Smooth muscle cell (in vitro differentiated cells): ENCODE results near the gene ODAPH. TPM values are rescaled to one million over a fixed set of nuclear protein-coding genes. Genes with fewer than 3 reads are reported as not detected.

Experiments used
- DNase-seq: peaks from one replicate; lab custom pipeline; 2025; ENCODE audit not compliant: unreplicated experiment; lab: John Stamatoyannopoulos, UW
- H2AFZ ChIP-seq: fragments of 200-600 bp; sonication (generic); 2 replicates; pipeline ENCODE4 v1.6.0; 2016; ENCODE audit warnings: antibody characterized with exemption, low read depth, mild to moderate bottlenecking
- H3F3A ChIP-seq: fragments of 200-600 bp; sonication (generic); 2 replicates; pipeline ENCODE4 v1.6.0; 2017; ENCODE audit warnings: antibody characterized with exemption, low read depth
- H3K27ac ChIP-seq: fragments of 200-600 bp; sonication (generic); 2 replicates; pipeline ENCODE4 v1.5.1; 2016; ENCODE audit warnings: low read depth, mild to moderate bottlenecking
- H3K27me3 ChIP-seq: fragments of 200-600 bp; sonication (generic); 2 replicates; pipeline ENCODE4 v1.6.1; 2016; ENCODE audit warnings: low read depth, mild to moderate bottlenecking
- H3K36me3 ChIP-seq: fragments of 200-600 bp; sonication (generic); 2 replicates; pipeline ENCODE4 v1.5.1; 2016; ENCODE audit warnings: low read depth
- H3K4me1 ChIP-seq: fragments of 200-600 bp; sonication (generic); 2 replicates; pipeline ENCODE4 v1.5.1; 2016; ENCODE audit warnings: low read depth
- H3K4me2 ChIP-seq: fragments of 200-600 bp; sonication (generic); 2 replicates; pipeline ENCODE4 v1.6.0; 2016; ENCODE audit warnings: mild to moderate bottlenecking
- H3K4me3 ChIP-seq: fragments of 200-600 bp; sonication (generic); 2 replicates; pipeline ENCODE4 v1.5.1; 2016; ENCODE audit warnings: mild to moderate bottlenecking
- H3K79me2 ChIP-seq: fragments of 200-600 bp; sonication (generic); 2 replicates; pipeline ENCODE4 v1.6.0; 2016; ENCODE audit warnings: low read depth, mild to moderate bottlenecking
- H3K9ac ChIP-seq: fragments of 200-600 bp; sonication (generic); 2 replicates; pipeline ENCODE4 v1.6.0; 2016; ENCODE audit warnings: low read depth
- H3K9me3 ChIP-seq: fragments of 200-600 bp; sonication (generic); replicated peaks from 2 replicates; pipeline ENCODE4 v1.5.1; 2016; ENCODE audit warnings: low read depth
- H4K20me1 ChIP-seq: fragments of 200-600 bp; sonication (generic); 2 replicates; pipeline ENCODE4 v1.6.0; 2016; ENCODE audit warnings: low read depth
- CTCF ChIP-seq: fragments of 200-600 bp; sonication (generic); IDR thresholded peaks from 2 replicates; pipeline ENCODE4 v1.5.1; 2017; ENCODE audit warnings: borderline replicate concordance, mild to moderate bottlenecking, antibody characterized with exemption; ENCODE audit not compliant: insufficient read depth, poor library complexity, severe bottlenecking
- WGBS: methylation state at CpG from one replicate; pipeline ENCODE4 v1.1.7; 2016; ENCODE audit warnings: low lambda C conversion rate; 5-methylcytosine and 5-hydroxymethylcytosine counted together
- polyA plus RNA-seq: library from polyadenylated mRNA; unstranded; fragments of >200 nt; fragmentation: Nextera tagmentation; extraction: Ambion mirVana; gene quantifications from 2 replicates; pipeline ENCODE4 v1.2.1, GENCODE V29; 2016
- total RNA-seq: library from RNA; depleted of rRNA; stranded (reverse); fragments of >200 nt; gene quantifications from 2 replicates; pipeline ENCODE4 v1.2.3, GENCODE V29; 2014

ODAPH gene
- total and polyA plus RNA-seq, 2 experiments from 2014 or later: 165 to 193 TPM

GRCh38 chr4:75513526-75514130 lies 42.2 kb upstream of the ODAPH start:
- Histone ChIP-seq H3K27me3 (no peaks in the 10 kb centered on the region), H4K20me1 (peaks cover 9% of the 10 kb centered on the region), H3K9me3 (no peaks in the 10 kb centered on the region), H3K4me3 (peak overlapping the region; percentile 78), H3F3A (peaks cover 9% of the 10 kb centered on the region), H3K9ac (peak overlapping the region; percentile 87), H3K27ac (peak overlapping the region; percentile 90), H3K36me3 (peaks cover 6% of the 10 kb centered on the region), H3K79me2 (peaks cover 69% of the 10 kb centered on the region), H3K4me1 (peaks cover 33% of the 10 kb centered on the region), H2AFZ (peak overlapping the region; percentile 81), H3K4me2 (peak overlapping the region; percentile 92)
- DNase-seq: no peak
- TF ChIP-seq CTCF: no peak
- WGBS: 4% methylated on average over 12 of the region's 12 CpGs

DNA sequence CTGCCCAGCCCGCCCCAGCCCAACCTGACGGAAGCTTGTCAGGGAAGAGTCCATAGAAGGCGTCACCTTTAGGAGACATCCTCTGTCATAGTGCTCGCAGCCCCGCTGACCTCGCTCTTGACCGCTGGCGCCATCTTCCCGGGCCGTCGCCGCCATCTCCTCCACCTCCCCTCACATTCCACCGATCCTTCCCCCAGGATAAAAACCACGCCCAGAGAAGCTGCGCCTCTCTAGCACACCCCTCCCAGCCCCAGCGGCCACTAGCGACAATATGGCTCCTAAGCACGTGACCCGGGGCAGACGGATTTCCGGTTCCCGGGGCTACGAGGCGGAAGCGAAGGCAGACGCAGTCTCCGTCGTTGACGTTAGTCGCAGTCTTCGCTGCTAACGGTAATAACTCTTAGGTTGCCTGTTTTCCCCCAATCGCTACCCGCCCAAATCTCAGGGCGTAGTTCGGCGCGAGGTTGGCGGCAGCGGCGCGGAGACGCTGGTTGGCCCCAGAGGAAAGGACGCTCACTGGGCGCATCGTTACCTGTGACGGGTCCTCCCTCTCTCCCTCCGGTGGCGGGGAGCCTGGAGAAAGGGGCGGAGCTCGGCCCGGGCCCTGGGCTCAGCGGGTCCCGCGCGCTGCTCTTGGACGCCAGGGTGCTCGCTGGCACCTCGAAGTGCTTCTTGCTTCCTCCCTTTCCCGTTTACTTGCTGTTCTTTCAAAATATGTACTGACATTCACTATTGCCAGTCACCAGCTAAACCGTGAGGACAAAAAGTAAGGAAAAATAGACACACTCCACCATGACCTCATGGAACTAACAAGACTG lies 41.5 kb upstream of the ODAPH start, which contains the start of the genes RCHY1 and THAP6:
Gene RCHY1 (minus strand): TSS at position 273 of the 818 bp plus-strand sequence. CDS start 117 bp downstream, at position 156.
Gene THAP6 (plus strand): TSS at position 343 of the 818 bp plus-strand sequence. CDS start 980 bp downstream, outside the sequence.
- TF ChIP-seq CTCF: no peak
- peaks cover 9% of the 10 kb centered on the region for H3F3A ChIP-seq
- H4K20me1 ChIP-seq: peaks cover 2% of the 10 kb centered on the region
- peaks cover 12% of the 10 kb centered on the region for H3K36me3 ChIP-seq
- H3K79me2 ChIP-seq: peaks cover 65% of the 10 kb centered on the region
- H3K4me3 ChIP-seq: peak within 1 kb of the TSS; percentile 78
- H3K27me3 ChIP-seq: no peaks in the 10 kb centered on the region
- H3K9me3 ChIP-seq: no peaks in the 10 kb centered on the region
- peaks cover 33% of the 10 kb centered on the region for H3K4me1 ChIP-seq
- WGBS: under 1% methylated on average over 61 of the region's 61 CpGs
- peak within 1 kb of the TSS; percentile 92 for H3K4me2 ChIP-seq
- DNase-seq: peak; percentile 89
- peak within 1 kb of the TSS; percentile 81 for H2AFZ ChIP-seq
- H3K9ac ChIP-seq: peak within 1 kb of the TSS; percentile 87
- peak within 1 kb of the TSS; percentile 90 for H3K27ac ChIP-seq

GRCh38 chr4:75514949-75515612 lies 40.8 kb upstream of the ODAPH start:
- peak overlapping the region; percentile 87 for H3K9ac ChIP-seq
- peaks cover 57% of the 10 kb centered on the region for H3K79me2 ChIP-seq
- WGBS: 69% methylated on average over 9 of the region's 9 CpGs
- H4K20me1 ChIP-seq: no peaks in the 10 kb centered on the region
- TF ChIP-seq CTCF: no peak
- peaks cover 9% of the 10 kb centered on the region for H3F3A ChIP-seq
- peak overlapping the region; percentile 78 for H3K4me3 ChIP-seq
- H3K9me3 ChIP-seq: no peaks in the 10 kb centered on the region
- H3K27ac ChIP-seq: peak overlapping the region; percentile 90
- peaks cover 12% of the 10 kb centered on the region for H3K36me3 ChIP-seq
- H3K4me1 ChIP-seq: peaks cover 33% of the 10 kb centered on the region
- peak overlapping the region; percentile 92 for H3K4me2 ChIP-seq
- DNase-seq: no peak
- H2AFZ ChIP-seq: peak overlapping the region; percentile 81
- H3K27me3 ChIP-seq: no peaks in the 10 kb centered on the region
